ENCODE measurements around the gene DUSP9.

- TF ChIP-seq MAX (IDR thresholded peaks at IDR 0.05; ENCODE audit: insufficient read depth, insufficient read length) (no peak), EZH2 (IDR thresholded peaks at IDR 0.05; ENCODE audit: borderline replicate concordance, low read depth, low read length, severe bottlenecking) (no peak)
Observed at GRCh38 chrX:153621949-153622598, 24.9 kb upstream of the DUSP9 start.
